HepG2 (cell line): ENCODE results near the gene VSNL1. TPM values are rescaled to one million over a fixed set of nuclear protein-coding genes. Genes with fewer than 3 reads are reported as not detected.

Experiments
- ATF2 ChIP-seq: sonication (generic); formaldehyde crosslinking; IDR thresholded peaks from 2 replicates; pipeline ENCODE4 v1.4.0; 2020; ENCODE audit warnings: missing genetic modification reagents
- CREB1 ChIP-seq, 2 experiments: fragments of 450-650 bp in 1 of 2; IDR thresholded peaks; 2 replicates each; pipeline ENCODE4 v1.6.1; 2016 to 2017; ENCODE audit warnings: control low read depth in 1 of 2, mild to moderate bottlenecking in 1 of 2, missing compliant biosample characterization in 1 of 2, missing genetic modification characterization in 1 of 2
- GFI1 ChIP-seq: sonication (generic); formaldehyde crosslinking; IDR thresholded peaks from 2 replicates; pipeline ENCODE4 v1.5.0; 2020; ENCODE audit warnings: missing genetic modification reagents, mild to moderate bottlenecking, borderline replicate concordance
- HNF4A ChIP-seq: sonication (generic); formaldehyde crosslinking; IDR thresholded peaks from 2 replicates; pipeline ENCODE4 v1.4.0; 2020; ENCODE audit warnings: missing genetic modification reagents
- IRF2 ChIP-seq: IDR thresholded peaks from 2 replicates; pipeline ENCODE4 v1.6.1; 2018; ENCODE audit warnings: missing genetic modification reagents, missing compliant biosample characterization
- MED1 ChIP-seq: sonication (generic); formaldehyde crosslinking; IDR thresholded peaks from 2 replicates; pipeline ENCODE4 v1.4.0; 2020; ENCODE audit warnings: missing genetic modification reagents
- MEF2D ChIP-seq: sonication (generic); formaldehyde crosslinking; IDR thresholded peaks from 2 replicates; pipeline ENCODE4 v1.5.1; 2020; ENCODE audit warnings: mild to moderate bottlenecking, missing genetic modification reagents
- RCOR2 ChIP-seq: IDR thresholded peaks from 2 replicates; pipeline ENCODE4 v1.6.1; 2016; ENCODE audit warnings: missing biosample characterization, missing genetic modification reagents
- REST ChIP-seq, 2 experiments: IDR thresholded peaks; 2 replicates each; pipeline ENCODE4 v1.6.1; 2011 to 2012; ENCODE audit warnings: low read length in 2 of 2, borderline replicate concordance in 1 of 2, low read depth in 1 of 2, mild to moderate bottlenecking in 1 of 2, moderate library complexity in 1 of 2
- THAP11 ChIP-seq: IDR thresholded peaks from 2 replicates; pipeline ENCODE4 v1.6.1; 2016; ENCODE audit warnings: missing biosample characterization, missing genetic modification reagents
- ZBTB3 ChIP-seq: sonication (generic); formaldehyde crosslinking; IDR thresholded peaks from 2 replicates; pipeline ENCODE4 v1.4.0; 2020; ENCODE audit warnings: low read depth, mild to moderate bottlenecking, moderate library complexity, missing genetic modification reagents, borderline replicate concordance
- ZEB1 ChIP-seq: IDR thresholded peaks from 2 replicates; pipeline ENCODE4 v1.6.1; 2012; ENCODE audit warnings: mild to moderate bottlenecking, low read depth, inconsistent platforms; ENCODE audit not compliant: insufficient replicate concordance
- ZFP1 ChIP-seq: IDR thresholded peaks from 2 replicates; pipeline ENCODE4 v1.6.1; 2016
- ZFX ChIP-seq: sonication (generic); formaldehyde crosslinking; IDR thresholded peaks from 2 replicates; pipeline ENCODE4 v1.4.0; 2020; ENCODE audit warnings: mild to moderate bottlenecking, low read depth, missing genetic modification reagents, moderate library complexity
- ZMYM4 ChIP-seq: sonication (generic); formaldehyde crosslinking; IDR thresholded peaks from 2 replicates; pipeline ENCODE4 v1.8.1; 2023; ENCODE audit warnings: mild to moderate bottlenecking, missing genetic modification reagents
- ZNF678 ChIP-seq: sonication (generic); formaldehyde crosslinking; IDR thresholded peaks from 2 replicates; pipeline ENCODE4 v1.4.0; 2020; ENCODE audit warnings: mild to moderate bottlenecking, missing genetic modification reagents
- ZNF713 ChIP-seq: sonication (generic); formaldehyde crosslinking; IDR thresholded peaks from 2 replicates; pipeline ENCODE4 v1.4.0; 2020; ENCODE audit warnings: mild to moderate bottlenecking, missing genetic modification reagents
- polyA plus RNA-seq, 8 experiments: library from polyadenylated mRNA; depleted of rRNA in 3 of 8; stranded (reverse) in 7 of 8; unstranded in 1 of 8; fragments of >200 nt; fragmentation: Illumina TruSeq in 4 of 8; extraction: Trizol in 4 of 8; gene quantifications; 2 replicates each; pipeline versions ENCODE4 v1.2.1 to v1.2.3, GENCODE V29; 2011 to 2016; ENCODE audit warnings: low read depth in 4 of 8, missing spikeins in 1 of 8, mixed read lengths in 1 of 8; ENCODE audit not compliant: insufficient read depth in 1 of 8
- total RNA-seq, 5 experiments: library from RNA; depleted of rRNA; stranded (reverse); fragments of >200 nt; fragmentation: Illumina TruSeq; extraction: Trizol; gene quantifications; 2 replicates each; pipeline ENCODE4 v1.2.3, GENCODE V29; 2016; ENCODE audit warnings: low read depth in 1 of 5
- TF ChIP-seq, protein P1 (sequence below): sonication (generic); formaldehyde crosslinking; IDR thresholded peaks from 2 replicates; pipeline ENCODE4 v1.8.0; 2022; ENCODE audit warnings: mild to moderate bottlenecking, missing genetic modification reagents, borderline replicate concordance
- TF ChIP-seq, protein P2 (sequence below): sonication (generic); formaldehyde crosslinking; conservative IDR thresholded peaks from 2 replicates; pipeline ENCODE4 v1.4.0; 2020; ENCODE audit warnings: mild to moderate bottlenecking, missing genetic modification reagents, moderate library complexity

Gene VSNL1
- total and polyA plus RNA-seq, 2 of the 13 experiments (the other 11 are each of a cell fraction or from before 2014, with no cell fraction given) = 63.2 to 95.9 TPM

- TF ChIP-seq GFI1 (CRISPR knock-in tag) (peak; percentile 94), REST (IDR thresholded peaks at IDR 0.05; ENCODE audit: borderline replicate concordance in 1 of 2, low read depth in 1 of 2, low read length in 2 of 2) (peak in 1 of 2 experiments; percentile 76; a peak in 1 of 4 replicates), ZMYM4 (CRISPR knock-in tag) (peak; percentile 61; the same call in 1 of the 2 replicates), ZEB1 (no peak), ZNF713 (CRISPR knock-in tag) (no peak), MED1 (peak; percentile 94), MEF2D (CRISPR knock-in tag) (peak; percentile 93), RCOR2 (CRISPR knock-in tag) (peak; percentile 95), ZFP1 (peak; percentile 91), CREB1 (IDR thresholded peaks at IDR 0.05) (peak; percentile 52; the same call in 1 of the 2 replicates), CREB1 (CRISPR knock-in tag; IDR thresholded peaks at IDR 0.05) (peak; percentile 90), ATF2 (CRISPR knock-in tag) (peak; percentile 97), ZBTB3 (0 out of 2 replicates have a peak, but pooled peaks have one; percentile 45), IRF2 (CRISPR knock-in tag) (peak; percentile 95), ZFX (0 out of 2 replicates have a peak, but pooled peaks have one; percentile 20), THAP11 (CRISPR knock-in tag) (peak; percentile 78), HNF4A (CRISPR knock-in tag) (peak; percentile 62), ZNF678 (CRISPR knock-in tag) (no peak)
- TF ChIP-seq, protein P1, sequence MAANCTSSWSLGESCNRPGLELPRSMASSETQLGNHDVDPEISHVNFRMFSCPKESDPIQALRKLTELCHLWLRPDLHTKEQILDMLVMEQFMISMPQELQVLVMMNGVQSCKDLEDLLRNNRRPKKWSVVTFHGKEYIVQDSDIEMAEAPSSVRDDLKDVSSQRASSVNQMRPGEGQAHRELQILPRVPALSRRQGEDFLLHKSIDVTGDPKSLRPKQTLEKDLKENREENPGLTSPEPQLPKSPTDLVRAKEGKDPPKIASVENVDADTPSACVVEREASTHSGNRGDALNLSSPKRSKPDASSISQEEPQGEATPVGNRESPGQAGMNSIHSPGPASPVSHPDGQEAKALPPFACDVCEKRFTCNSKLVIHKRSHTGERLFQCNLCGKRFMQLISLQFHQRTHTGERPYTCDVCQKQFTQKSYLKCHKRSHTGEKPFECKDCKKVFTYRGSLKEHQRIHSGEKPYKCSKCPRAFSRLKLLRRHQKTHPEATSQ = peak; percentile 32; the same call in 1 of the 2 replicates
- TF ChIP-seq, protein P2, sequence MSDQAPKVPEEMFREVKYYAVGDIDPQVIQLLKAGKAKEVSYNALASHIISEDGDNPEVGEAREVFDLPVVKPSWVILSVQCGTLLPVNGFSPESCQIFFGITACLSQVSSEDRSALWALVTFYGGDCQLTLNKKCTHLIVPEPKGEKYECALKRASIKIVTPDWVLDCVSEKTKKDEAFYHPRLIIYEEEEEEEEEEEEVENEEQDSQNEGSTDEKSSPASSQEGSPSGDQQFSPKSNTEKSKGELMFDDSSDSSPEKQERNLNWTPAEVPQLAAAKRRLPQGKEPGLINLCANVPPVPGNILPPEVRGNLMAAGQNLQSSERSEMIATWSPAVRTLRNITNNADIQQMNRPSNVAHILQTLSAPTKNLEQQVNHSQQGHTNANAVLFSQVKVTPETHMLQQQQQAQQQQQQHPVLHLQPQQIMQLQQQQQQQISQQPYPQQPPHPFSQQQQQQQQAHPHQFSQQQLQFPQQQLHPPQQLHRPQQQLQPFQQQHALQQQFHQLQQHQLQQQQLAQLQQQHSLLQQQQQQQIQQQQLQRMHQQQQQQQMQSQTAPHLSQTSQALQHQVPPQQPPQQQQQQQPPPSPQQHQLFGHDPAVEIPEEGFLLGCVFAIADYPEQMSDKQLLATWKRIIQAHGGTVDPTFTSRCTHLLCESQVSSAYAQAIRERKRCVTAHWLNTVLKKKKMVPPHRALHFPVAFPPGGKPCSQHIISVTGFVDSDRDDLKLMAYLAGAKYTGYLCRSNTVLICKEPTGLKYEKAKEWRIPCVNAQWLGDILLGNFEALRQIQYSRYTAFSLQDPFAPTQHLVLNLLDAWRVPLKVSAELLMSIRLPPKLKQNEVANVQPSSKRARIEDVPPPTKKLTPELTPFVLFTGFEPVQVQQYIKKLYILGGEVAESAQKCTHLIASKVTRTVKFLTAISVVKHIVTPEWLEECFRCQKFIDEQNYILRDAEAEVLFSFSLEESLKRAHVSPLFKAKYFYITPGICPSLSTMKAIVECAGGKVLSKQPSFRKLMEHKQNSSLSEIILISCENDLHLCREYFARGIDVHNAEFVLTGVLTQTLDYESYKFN (CRISPR knock-in tag) = peak; percentile 95
Measured at GRCh38 chr2:17593841-17594491, 53.5 kb downstream of the VSNL1 start (continued).
